ENCODE measurements around the gene CLASP1.
"Not testable (repeated sequence)": the region's sequence is repeated elsewhere in the genome, so short reads cannot be mapped to it uniquely, and the experiment has no call there.

Gene CLASP1

DNA sequence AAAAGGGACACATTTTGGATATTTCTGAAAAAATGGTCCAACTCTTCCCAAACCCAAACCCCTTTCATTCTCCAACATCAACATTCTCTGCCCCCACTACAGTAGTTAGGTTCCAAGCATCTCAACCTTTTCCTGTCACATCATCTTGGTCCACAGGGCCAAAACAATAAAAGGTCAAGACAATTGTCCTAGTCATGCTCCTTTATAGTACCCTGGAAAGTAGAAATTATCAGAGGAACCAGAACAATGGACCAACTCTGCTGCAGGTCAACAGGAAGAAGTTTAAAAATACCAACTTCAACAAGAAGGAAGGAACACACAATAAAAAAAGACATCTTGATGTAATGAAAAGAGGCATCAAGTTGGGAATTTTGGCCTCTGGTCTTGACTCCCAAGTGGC lies 36.1 kb downstream of the CLASP1 start:
- DNase-seq: no peak

DNA sequence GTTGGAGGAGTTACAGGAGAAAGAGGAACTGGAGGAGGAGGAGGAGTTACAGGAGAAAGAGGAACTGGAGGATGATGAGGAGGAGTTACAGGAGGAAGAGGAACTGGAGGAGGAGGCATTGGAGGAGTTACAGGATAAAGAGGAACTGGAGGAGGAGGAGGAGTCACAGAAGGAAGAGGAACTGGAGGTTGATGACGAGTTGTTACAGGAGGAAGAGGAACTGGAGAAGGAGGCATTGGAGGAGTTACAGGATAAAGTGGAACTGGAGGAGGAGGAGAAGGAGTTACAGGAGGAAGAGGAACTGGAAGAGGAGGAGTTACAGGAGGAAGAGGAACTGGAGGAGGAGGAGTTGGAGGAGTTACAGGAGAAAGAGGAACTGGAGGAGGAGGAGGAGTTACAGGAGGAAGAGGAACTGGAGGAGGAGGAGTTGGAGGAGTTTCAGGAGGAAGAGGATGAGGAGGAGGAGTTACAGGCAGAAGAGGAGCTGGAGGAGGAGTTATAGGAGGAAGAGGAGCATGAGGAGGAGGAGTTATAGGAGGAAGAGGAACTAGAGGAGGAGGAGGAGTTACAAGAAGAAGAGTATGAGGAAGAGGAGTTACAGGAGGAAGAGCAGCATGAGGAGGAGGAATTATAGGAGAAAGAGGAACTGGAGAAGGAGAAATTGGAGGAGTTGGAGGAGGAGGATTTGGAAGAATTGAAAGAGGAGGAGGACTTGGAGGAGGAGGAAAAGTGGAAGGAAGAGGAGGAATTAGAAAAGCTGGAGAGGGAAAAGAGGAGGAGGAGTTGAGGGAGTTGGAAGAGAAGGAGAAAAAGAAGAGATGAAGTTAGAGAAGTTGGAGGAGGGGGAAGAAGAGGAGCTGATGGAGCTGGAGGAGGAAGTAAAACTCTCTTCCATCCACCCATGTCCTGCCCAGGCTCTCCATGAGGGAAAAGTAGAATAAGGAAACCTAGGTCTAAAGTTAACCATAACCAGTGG lies 37.2 kb downstream of the CLASP1 start:
- no peak for DNase-seq

- not testable (repeated sequence) for DNase-seq
Observed at GRCh38 chr2:121611048-121611649, 38.1 kb downstream of the CLASP1 start.

- not testable (repeated sequence) for DNase-seq
Observed at GRCh38 chr2:121610487-121610874, 38.8 kb downstream of the CLASP1 start.

- DNase-seq: no peak
Observed at GRCh38 chr2:121608967-121609366, 40.3 kb downstream of the CLASP1 start.

- DNase-seq: no peak
Observed at GRCh38 chr2:121608367-121608766, 40.9 kb downstream of the CLASP1 start.

- no peak for DNase-seq
Observed at GRCh38 chr2:121605820-121606733, 43.2 kb downstream of the CLASP1 start.

DNA sequence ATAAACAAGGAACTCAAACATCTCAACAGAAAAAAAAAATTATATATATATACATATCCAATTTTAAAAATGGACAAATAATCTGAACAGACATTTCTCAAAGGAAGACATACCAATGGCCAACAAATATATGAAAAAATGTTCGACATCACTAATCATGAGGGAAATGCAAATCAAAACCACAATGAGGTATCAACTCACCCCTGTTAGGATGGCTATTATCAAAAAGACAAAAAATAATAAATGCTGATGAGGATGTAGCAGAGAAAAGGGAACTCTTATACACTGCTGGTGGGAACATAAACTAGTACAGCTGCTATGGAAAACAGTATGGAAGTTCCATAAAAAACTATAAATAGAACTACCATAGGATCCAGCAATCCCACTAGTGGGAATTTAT lies 46.1 kb downstream of the CLASP1 start:
- DNase-seq: no peak

DNA sequence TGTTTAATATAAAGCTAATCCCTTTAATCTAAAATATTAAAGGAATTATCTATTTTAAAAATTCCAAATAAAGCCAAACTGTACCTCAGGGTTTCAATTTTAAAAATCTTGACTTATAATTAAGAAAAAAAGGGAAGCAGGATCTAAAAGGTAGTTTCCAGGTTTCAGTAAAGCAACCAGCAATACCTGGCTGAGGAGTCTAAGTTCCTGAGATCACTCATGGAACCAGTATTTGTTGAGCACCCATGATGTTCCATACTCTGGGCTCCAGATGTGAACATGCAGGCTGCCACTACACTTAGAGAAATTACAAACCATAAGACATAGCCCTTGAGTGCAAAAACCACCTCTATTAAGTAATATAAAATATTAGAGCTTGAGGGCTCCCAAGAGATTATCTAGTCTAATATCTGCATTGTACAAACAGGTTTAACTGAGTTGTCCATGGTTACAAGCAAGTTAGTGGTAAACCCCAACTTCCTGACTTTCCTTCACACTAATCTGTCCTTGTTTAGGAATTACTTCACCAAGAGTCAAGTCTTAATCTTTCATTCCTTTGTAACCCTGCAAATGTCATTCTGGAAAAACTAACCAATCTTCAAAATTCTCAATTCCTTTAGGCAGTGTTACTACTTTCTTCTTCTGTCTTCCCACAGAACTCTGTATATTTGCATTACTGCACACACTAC lies 49.2 kb downstream of the CLASP1 start:
- DNase-seq: no peak

- no peak for DNase-seq
Observed at GRCh38 chr2:121598087-121598486, 51.2 kb downstream of the CLASP1 start.

DNA sequence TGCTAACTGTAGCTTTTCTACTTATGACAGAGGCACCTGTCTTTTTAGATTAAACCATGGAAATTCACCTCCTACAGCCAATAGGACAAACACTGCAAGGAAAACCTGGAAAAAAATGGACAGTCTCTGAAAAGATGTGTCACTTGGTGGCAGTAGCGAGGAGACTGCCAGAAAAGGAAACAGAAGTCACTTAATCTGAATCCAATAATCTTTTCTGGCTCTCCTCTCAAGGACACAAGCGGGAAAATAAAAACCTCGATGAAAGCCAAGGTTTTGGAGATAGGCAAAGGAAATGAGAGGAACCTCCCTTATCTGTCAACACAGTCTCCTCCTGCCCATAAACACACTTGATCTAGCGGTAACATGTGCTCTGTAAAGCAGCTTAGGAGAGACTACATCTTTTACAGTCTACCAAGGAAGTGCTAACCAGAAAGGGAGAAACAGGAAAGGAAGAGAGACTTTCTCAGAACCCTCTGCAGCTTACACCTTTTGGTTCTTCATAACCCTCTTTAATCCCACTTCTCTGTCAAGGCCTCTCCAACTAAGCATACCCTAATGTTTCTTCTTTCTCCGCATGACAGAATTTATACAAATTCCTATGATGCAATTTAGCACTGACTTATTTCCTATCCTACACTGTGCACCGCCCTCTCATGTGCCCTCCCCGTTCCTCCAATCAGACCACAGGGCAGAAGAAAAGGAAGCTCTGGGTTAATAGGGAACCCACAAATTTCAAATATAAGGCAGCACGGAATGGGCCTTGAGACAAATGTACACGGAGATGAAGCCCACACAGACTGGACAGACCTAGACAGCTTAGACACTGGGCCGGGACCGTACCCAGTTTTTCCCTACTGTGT lies 52.8 kb downstream of the CLASP1 start:
- DNase-seq: no peak

DNA sequence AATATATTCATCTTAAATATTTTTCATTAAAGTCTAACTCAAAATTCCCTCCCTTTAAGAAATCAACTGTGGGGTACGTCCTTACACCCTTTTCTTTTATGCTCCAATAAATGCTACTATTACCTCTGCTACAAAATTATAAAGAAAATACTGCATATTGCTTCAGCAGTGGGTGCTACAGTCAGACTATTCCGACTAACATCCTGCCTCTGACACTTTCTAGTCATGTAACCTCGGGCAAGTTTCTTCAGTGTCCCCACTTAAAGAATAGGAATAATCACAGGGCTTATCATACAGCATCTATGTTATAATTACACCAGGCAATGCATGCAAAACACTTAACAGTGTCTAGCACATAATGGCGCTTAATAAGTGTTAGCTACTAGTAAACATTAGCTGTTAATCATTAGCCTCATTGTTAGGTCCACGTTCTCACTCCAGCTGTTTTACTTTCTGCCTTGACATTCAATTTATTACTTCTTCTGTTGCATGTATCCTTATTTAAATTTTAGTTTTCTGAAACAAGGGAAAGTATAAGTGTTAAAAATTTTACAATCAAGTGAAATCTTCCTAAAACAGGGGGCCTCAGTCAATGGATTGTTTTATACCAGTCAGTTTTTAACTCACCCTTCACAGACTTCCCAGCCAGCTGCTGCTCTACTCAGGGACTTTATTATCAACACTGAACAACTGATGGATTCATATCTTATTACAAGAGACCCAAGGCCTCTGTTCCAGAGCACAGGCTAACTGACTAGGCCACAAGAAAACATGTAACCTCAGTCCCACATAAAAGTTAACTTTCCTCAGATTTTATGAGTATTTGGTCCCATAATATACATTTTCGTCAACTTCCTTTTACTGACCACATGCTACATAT lies 54.0 kb downstream of the CLASP1 start:
- no peak for DNase-seq

GRCh38 chr2:121591199-121591598 lies 58.1 kb downstream of the CLASP1 start:
- no peak for DNase-seq

DNA sequence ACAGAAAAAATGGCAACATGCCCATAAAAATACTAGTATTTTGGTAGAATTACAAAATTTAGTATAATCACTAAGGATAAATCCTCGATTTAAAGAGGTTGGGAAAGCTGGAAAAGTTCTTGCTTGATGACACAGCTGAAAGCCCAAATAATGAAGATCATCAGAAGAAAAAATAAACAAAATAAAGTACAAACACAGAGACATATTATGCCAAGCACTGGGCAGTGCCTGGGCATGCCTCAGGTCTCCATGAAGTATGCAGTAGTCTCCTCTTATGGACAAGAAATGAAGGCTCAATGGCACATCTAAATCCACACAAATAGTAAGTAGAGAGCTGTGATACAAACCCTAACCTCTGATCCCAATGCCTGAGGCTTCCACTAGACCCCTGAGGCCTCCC lies 60.9 kb downstream of the CLASP1 start:
- no peak for DNase-seq

GRCh38 chr2:121587131-121587530 lies 62.1 kb downstream of the CLASP1 start:
- DNase-seq: no peak

DNA sequence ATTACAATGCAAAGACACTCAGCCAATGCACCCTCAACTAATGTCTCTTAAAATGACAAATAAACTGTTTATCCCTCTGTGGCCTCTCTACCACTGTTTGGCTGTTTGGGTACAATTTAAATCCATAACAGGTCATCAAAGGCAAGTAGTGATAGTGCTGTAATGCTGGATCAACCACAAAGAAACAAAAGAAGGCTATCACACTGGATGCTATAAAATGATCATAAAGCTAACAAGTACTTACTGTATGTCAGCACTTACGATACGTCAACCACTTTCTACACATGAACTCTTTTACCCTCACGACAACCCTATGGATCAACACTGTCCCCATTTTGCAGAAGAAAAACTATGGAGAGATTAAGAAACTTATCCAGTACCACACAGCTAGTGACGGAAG lies 64.5 kb downstream of the CLASP1 start:
- no peak for DNase-seq

- DNase-seq: no peak
Observed at GRCh38 chr2:121583555-121583954, 65.7 kb downstream of the CLASP1 start.

GRCh38 chr2:121582272-121582671 lies 67.0 kb downstream of the CLASP1 start:
- no peak for DNase-seq

DNA sequence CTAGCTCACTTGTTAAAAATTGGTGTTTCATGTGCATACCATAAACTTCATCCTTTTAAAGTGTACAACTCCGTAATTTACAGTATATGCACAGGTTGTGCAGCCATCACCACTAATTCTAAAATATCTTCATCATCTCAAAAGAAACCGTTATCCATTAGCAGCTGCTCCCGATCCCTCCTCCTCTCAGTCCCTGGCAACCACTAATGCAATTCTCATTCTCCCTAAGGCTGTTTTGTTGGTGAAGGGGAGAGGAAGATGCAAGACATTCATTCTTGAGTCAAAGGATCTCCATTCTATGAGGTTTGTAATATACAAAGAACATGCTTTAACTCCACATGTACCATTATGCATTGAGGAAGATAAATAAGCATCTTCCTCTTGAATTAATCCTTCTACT lies 70.0 kb downstream of the CLASP1 start:
- DNase-seq: no peak

- no peak for DNase-seq
Observed at GRCh38 chr2:121577381-121577780, 71.9 kb downstream of the CLASP1 start.

GRCh38 chr2:121576263-121576662 lies 73.0 kb downstream of the CLASP1 start:
- no peak for DNase-seq
